Measurements from ENCODE around the gene FURIN.
A peak's percentile ranks its signal among the peaks of the same experiment; 100 is the strongest.
"Not testable (repeated sequence)": the region's sequence is repeated elsewhere in the genome, so short reads cannot be mapped to it uniquely, and the experiment has no call there.

The FURIN gene

GRCh38 chr15:90883526-90883975 is 15.2 kb downstream of the FURIN start:
- DNase-seq (ENCODE audit: low read depth) = no peak

- DNase-seq (ENCODE audit: low read depth) = no peak
Measured at GRCh38 chr15:90883976-90884718, 15.8 kb downstream of the FURIN start, which contains the start of gene FES. FES (plus strand) TSS chr15:90884504; CDS start chr15:90885046, 542 bp downstream.

GRCh38 chr15:90884719-90885431 is 16.5 kb downstream of the FURIN start:
- DNase-seq (ENCODE audit: low read depth) = no peak

- DNase-seq (ENCODE audit: low read depth) = peak; percentile 38
Measured at GRCh38 chr15:90885432-90886290, 17.3 kb downstream of the FURIN start.

GRCh38 chr15:90886291-90886614 is 17.9 kb downstream of the FURIN start:
- DNase-seq (ENCODE audit: low read depth) = no peak

GRCh38 chr15:90887037-90887481 is 18.7 kb downstream of the FURIN start:
- no peak for DNase-seq (ENCODE audit: low read depth)

- no peak for DNase-seq (ENCODE audit: low read depth)
Measured at GRCh38 chr15:90889313-90889730, 20.9 kb downstream of the FURIN start.

- no peak for DNase-seq (ENCODE audit: low read depth)
Measured at GRCh38 chr15:90889736-90890456, 21.5 kb downstream of the FURIN start.

- no peak for DNase-seq (ENCODE audit: low read depth)
Measured at GRCh38 chr15:90890839-90891238, 22.5 kb downstream of the FURIN start.

GRCh38 chr15:90891346-90891949 is 23.1 kb downstream of the FURIN start:
- DNase-seq (ENCODE audit: low read depth) = no peak

GRCh38 chr15:90892023-90892422 is 23.6 kb downstream of the FURIN start:
- no peak for DNase-seq (ENCODE audit: low read depth)

GRCh38 chr15:90892498-90893174 is 24.2 kb downstream of the FURIN start:
- no peak for DNase-seq (ENCODE audit: low read depth)

- DNase-seq (ENCODE audit: low read depth) = no peak
Measured at GRCh38 chr15:90893175-90894090, 25.0 kb downstream of the FURIN start.

- no peak for DNase-seq (ENCODE audit: low read depth)
Measured at GRCh38 chr15:90895571-90896117, 27.3 kb downstream of the FURIN start.

GRCh38 chr15:90897131-90897655 is 28.8 kb downstream of the FURIN start:
- DNase-seq (ENCODE audit: low read depth) = not testable (repeated sequence)

- DNase-seq (ENCODE audit: low read depth) = no peak
Measured at GRCh38 chr15:90901175-90902039, 33.0 kb downstream of the FURIN start.

- DNase-seq (ENCODE audit: low read depth) = peak; percentile 36
Measured at GRCh38 chr15:90902040-90902839, 33.9 kb downstream of the FURIN start.
